NCI-H2196 (cell line): ENCODE results near the gene ADGRV1.

Experiments used
- DNase-seq: peaks from one replicate; lab custom pipeline; 2025; ENCODE audit not compliant: unreplicated experiment; lab: John Stamatoyannopoulos, UW

Gene ADGRV1

DNA sequence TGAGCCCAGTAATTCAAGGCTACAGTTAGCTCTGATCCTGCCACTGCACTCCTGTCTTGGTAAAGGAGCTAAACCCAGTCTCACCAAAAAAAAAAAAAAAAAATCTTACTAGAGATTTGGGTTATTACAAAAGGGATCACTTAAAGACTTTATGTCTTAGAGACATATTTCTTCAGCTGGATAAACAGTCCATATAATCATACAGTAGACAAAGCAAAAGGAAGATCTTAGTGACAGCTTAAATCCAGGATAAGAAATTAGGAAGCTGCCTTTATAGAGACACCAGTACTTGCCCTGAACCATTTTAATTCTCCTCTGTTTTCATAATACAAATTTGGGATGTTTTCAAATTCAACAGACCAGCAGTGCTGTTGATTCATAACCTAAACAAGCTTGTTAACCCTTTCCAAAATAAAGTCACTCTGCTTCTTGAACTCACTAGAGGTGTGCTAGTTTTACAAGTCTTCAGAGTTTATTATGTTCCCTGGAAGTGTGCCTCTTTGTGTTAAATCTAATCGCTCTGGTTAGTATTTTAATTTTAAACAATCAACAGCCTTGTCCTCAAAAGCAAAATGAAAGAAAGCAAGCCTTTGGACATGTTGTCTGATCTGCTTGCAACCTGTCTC is 569.0 kb downstream of the ADGRV1 start:
- DNase-seq = no peak

DNA sequence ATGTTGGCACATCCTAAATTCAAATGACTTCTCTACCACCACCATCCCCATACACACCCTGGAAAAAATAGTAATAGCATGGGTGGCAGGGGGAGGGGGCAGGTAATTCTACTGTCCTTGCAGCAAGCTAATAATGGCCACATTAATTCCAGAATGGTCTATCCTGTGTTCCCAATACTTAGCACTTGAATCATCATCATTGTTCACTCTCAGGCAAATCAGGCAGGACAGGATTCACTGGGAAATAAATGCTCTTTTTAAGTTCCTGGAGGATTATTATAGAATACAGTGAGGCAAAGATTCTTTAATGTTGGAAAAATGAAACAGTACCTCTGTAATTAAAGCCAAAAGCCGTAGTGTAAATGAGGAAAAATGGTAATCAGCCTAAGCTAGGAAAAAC is 570.0 kb downstream of the ADGRV1 start:
- no peak for DNase-seq

GRCh38 chr5:91129748-91130147 is 571.2 kb downstream of the ADGRV1 start:
- DNase-seq = no peak

DNA sequence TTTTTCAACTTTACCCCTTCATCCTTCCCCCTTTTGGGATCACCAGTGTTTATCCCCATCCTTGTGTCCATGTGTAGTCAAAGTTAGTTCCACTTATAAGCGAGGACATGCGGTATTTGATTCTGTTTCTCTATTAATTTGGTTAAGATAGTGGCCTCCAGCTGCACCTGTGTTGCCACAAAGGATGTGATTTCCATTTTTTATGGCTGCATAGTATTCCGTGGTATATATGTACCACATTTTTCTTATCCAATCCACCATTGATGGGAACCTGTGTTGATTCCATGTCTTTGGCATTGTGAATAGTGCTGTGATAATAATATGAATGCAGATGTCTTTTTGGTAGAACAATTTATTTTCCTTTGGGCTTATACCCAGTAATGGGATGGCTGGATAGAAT is 572.2 kb downstream of the ADGRV1 start:
- no peak for DNase-seq

DNA sequence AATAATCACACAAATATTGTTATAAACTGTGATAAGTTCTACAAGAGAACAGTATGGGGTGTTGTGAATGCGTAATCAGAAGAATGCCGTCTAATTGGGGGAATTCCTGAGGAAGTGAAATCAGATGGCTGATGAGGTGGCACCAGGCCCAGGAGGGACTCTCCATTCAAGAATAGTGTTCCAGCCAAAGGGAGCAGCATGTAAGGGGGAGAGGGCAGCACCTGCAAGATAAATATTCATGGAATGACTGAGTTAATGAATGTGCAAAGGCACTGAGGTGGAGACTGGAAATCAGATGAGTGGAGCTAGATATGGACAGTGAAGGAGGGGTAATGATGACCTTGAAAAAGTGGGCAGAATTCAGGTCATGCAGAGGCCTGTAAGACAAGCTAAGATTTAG is 574.0 kb downstream of the ADGRV1 start:
- DNase-seq = no peak

- no peak for DNase-seq
Measured at GRCh38 chr5:91133183-91133582, 574.6 kb downstream of the ADGRV1 start.

- DNase-seq = no peak
Measured at GRCh38 chr5:91135475-91136248, 577.1 kb downstream of the ADGRV1 start.

DNA sequence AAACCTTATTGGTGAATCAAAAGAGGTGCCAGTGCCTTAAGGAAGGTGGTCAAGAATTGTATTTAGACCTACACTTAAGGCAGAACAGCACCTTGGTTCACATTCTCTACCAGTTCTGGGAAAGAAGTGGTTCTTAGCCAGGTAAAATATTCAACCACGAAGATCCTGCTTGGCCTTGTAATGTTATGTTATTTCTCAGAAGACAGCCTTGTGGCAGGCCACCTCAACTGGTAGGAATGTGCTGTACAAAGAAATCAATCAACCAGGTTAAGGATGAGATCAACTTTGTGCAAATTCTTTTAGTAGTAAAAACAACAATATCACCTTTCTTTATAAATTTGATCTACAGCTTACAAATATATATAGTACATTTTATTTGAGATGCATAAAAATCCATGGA is 577.7 kb downstream of the ADGRV1 start:
- no peak for DNase-seq

- DNase-seq = no peak
Measured at GRCh38 chr5:91137647-91138046, 579.0 kb downstream of the ADGRV1 start.

DNA sequence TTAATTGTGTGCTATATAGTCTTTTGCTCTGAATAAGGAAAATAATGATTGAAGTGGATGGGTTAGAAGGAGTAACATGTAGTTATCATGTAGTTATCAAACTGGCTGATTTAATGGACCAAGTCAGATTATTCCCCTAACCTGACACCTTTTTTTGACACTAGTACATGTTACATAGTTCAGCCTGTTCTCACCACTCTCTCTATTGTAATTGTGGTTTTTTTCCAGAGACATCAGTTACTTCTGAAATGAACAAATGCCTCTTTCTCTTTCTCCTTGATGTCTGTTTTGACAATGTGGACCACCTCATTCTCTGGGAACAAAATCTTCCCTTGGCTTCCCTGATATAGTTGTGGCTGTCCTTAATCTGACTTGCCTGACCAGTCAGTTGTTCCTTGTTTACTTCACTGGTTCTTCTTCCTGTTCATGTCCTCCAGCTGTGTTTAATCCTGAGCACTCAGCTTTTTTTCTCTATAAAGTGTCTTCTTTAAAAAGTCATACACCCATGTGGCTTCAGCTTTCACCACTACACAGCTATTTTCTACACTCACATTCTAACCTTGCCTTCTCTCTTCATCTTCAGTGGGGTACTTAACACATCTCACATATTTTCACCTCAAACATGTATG is 581.1 kb downstream of the ADGRV1 start:
- DNase-seq = no peak

GRCh38 chr5:91140657-91141056 is 582.1 kb downstream of the ADGRV1 start:
- no peak for DNase-seq

DNA sequence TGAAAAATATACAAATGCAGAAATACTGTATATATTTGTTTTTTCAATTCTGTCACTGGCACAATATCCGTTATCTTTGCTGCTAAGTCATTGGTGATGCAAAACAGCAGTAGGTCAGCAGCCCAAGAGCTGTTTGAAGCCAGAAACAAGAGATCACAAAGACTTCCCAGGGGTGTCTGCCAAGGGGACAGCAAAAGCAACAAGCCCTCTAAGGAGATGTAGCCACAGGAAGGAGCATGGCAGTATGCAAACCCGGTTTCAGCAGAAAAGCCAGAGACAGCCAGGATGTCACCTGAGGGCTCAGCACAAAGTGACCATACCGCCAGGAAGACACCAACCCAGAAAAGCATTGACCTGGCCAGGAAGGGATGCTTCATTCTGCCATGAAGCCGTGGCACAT is 583.0 kb downstream of the ADGRV1 start:
- DNase-seq = no peak

- DNase-seq = no peak
Measured at GRCh38 chr5:91142386-91142785, 583.8 kb downstream of the ADGRV1 start.

GRCh38 chr5:91142819-91143218 is 584.2 kb downstream of the ADGRV1 start:
- DNase-seq = no peak

DNA sequence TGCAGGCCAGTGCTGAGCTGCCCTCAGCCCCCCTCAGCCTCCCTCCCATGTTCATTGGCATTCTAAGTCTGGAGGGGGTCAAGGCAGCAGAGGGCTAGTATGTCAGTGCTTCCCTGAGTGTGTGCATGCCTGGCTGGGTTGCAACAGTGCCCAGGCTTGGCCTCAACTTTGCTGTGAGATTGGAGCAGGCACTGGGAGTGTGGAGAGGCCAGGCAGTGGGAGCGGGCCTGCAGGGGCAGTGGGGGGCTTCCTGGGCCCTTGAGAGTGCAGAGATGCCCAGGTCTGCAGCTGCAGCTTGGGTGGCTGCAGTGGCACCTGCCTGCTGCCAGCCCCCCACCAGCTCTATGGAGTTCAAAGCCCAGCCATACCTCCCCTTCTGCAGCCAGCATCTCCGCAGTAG is 585.2 kb downstream of the ADGRV1 start:
- no peak for DNase-seq

GRCh38 chr5:91144491-91145332 is 586.1 kb downstream of the ADGRV1 start:
- DNase-seq = no peak

DNA sequence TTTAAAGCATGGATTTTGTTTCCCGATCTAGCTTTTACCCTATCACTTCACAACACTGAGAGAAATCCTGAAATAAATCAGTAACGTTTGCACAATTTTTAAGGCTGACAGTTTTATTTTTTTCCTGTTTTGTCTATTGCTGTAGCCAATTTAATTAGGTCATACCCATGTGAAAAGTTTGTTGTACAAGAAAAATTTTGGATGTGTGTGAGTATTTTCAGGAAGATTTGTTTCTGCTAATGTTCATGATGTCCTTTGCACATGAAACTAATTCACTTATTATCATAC is 586.7 kb downstream of the ADGRV1 start:
- no peak for DNase-seq

GRCh38 chr5:91146230-91146629 is 587.6 kb downstream of the ADGRV1 start:
- DNase-seq = no peak

DNA sequence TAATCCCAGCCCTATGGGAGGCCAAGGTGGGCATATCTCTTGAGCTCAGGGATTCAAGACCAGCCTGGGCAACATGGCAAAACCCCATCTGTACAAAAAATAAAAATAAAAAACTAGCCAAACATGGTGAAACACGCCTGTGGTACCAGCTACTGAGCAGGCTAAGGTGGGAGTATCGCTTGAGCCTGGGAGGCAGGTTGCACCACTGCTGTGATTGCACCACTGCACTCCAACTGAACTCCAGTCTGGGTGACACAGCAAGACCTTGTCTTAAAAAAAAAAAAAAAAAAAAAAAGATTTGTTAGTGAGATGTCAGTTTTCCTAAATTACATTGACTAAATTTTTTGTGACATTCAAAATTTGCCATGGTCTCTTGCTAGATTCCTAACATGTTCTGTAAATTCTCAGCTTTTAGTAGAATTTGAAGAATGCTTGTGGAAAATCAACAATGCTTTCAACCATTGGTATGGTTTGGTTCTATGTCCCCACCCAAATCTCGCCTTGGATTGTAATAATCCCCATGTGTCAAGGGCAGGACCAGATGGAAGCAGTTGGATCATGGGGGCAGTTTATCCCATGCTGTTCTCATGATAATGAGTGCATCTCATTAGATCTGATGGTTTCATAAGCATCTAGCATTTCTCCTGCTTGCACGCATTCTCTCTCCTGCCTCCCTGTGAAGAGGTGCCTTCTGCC is 588.5 kb downstream of the ADGRV1 start:
- DNase-seq = no peak

DNA sequence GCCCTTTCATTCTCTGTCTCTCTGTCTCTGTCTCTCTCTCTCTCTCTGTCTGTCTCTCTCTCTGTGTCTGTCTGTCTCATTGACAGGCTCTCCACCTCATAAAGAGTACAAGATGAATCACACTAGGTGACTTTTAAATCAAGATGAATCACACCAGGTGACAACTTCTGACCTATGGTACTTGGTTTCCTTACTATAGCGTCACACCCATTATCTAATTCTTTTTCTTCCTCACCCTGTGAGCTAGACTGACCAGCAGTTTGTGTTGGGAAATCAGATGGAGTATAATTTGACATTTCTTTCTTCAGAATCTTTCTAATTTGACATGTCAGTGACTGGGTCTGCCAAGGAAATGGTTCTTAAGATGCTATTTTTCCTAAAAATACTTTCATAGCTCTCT is 591.6 kb downstream of the ADGRV1 start:
- DNase-seq = no peak

- no peak for DNase-seq
Measured at GRCh38 chr5:91150636-91151035, 592.0 kb downstream of the ADGRV1 start.
